SU-DHL-6 (cell line): ENCODE data around the gene FAM107B.

Experiments used
- H2AFZ ChIP-seq: fragments of 200-600 bp; sonication (generic); 2 replicates; pipeline ENCODE4 v1.6.1; 2014; ENCODE audit warnings: low read depth, mild to moderate bottlenecking, moderate library complexity, mixed read lengths, antibody characterized with exemption, low read length; ENCODE audit not compliant: severe bottlenecking
- H3F3A ChIP-seq: fragments of 200-600 bp; shearing (Covaris generic); 2 replicates; pipeline ENCODE4 v1.6.0; 2016; ENCODE audit warnings: antibody characterized with exemption, mild to moderate bottlenecking; ENCODE audit not compliant: insufficient read depth
- H3K27ac ChIP-seq: fragments of 200-600 bp; sonication (generic); 2 replicates; pipeline ENCODE4 v1.5.1; 2016; ENCODE audit warnings: low read depth, mild to moderate bottlenecking, low read length, moderate library complexity, mixed read lengths
- H3K27me3 ChIP-seq: fragments of 200-600 bp; sonication (generic), shearing (Covaris generic); 2 replicates; pipeline ENCODE4 v1.6.0; 2014; ENCODE audit warnings: mild to moderate bottlenecking, low read length
- H3K36me3 ChIP-seq: fragments of 200-600 bp; sonication (generic); 2 replicates; pipeline ENCODE4 v1.6.1; 2014; ENCODE audit warnings: mild to moderate bottlenecking, low read length, mixed read lengths
- H3K4me2 ChIP-seq: fragments of 300-600, 200-600 bp; shearing (Covaris generic), sonication (generic); 2 replicates; pipeline ENCODE4 v1.6.0; 2014; ENCODE audit warnings: low read length, low read depth, mild to moderate bottlenecking; ENCODE audit not compliant: poor library complexity, severe bottlenecking
- H3K4me3 ChIP-seq: fragments of 200-600 bp; sonication (generic); 2 replicates; pipeline ENCODE4 v1.5.1; 2014; ENCODE audit warnings: antibody characterized with exemption, low read length, mild to moderate bottlenecking, mixed read lengths; ENCODE audit not compliant: insufficient read depth, poor library complexity, severe bottlenecking
- H3K79me2 ChIP-seq: fragments of 200-600 bp; sonication (generic); 2 replicates; pipeline ENCODE4 v1.6.1; 2014; ENCODE audit warnings: mild to moderate bottlenecking, low read length, moderate library complexity; ENCODE audit not compliant: insufficient read depth
- H3K9ac ChIP-seq: fragments of 200-600 bp; sonication (generic); 2 replicates; pipeline ENCODE4 v1.7.0; 2014; ENCODE audit warnings: mild to moderate bottlenecking, low read length
- H3K9me2 ChIP-seq: fragments of 200-600 bp; sonication (generic); replicated peaks from 2 replicates; pipeline ENCODE4 v1.6.1; 2014; ENCODE audit warnings: low read length; ENCODE audit not compliant: insufficient read depth
- H3K9me3 ChIP-seq: fragments of 200-600 bp; sonication (generic); 2 replicates; pipeline ENCODE4 v1.6.1; 2014; ENCODE audit warnings: low read length, mixed read lengths; ENCODE audit not compliant: insufficient read depth
- H4K20me1 ChIP-seq: fragments of 200-600 bp; sonication (generic); 2 replicates; pipeline ENCODE4 v1.6.1; 2014; ENCODE audit warnings: low read depth, mild to moderate bottlenecking, antibody characterized with exemption, low read length, moderate library complexity, mixed read lengths
- EZH2phosphoT487 ChIP-seq: fragments of 200-600 bp; sonication (generic), shearing (Covaris generic); conservative IDR thresholded peaks from 2 replicates; pipeline ENCODE4 v1.6.1; 2018; ENCODE audit warnings: mild to moderate bottlenecking, antibody characterized with exemption, low read length, moderate library complexity, mixed read lengths
- TF ChIP-seq, protein P1 (sequence below): fragments of 200-600 bp; sonication (generic); IDR thresholded peaks from one replicate; pipeline ENCODE4 v1.5.1; 2017; ENCODE audit warnings: antibody characterized with exemption, mild to moderate bottlenecking, low read length, moderate library complexity; ENCODE audit not compliant: insufficient read depth, poor library complexity, severe bottlenecking

FAM107B gene

DNA sequence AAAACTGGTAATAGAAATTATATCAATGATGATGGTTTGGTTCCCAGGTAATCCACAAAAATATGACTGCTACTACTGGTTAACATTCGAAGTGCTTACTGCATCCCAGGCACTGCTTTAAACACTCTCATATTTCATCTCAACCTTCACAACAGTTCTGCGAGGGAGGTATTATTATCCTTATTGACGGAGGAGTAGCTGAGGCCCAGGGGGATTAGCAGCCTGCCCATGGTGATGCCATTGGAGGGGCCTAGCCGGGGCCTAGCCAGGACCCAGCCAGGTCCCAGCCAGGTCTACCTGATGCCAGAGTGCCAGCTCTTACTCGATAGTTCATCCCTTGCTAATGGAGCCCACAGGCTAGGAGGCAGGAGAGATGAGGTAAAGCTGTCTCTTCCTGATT, 217.1 kb downstream of the FAM107B start:
- Histone ChIP-seq H4K20me1 (peaks cover 67% of the 10 kb centered on the region), H3K9ac (no peak overlapping the region), H3K27ac (no peak overlapping the region), H3K9me3 (no peaks in the 10 kb centered on the region), H3F3A (peaks cover 24% of the 10 kb centered on the region), H3K4me3 (no peak overlapping the region), H3K79me2 (peaks cover 100% of the 10 kb centered on the region), H3K4me2 (no peak overlapping the region), H2AFZ (no peak overlapping the region), H3K36me3 (peaks cover 15% of the 10 kb centered on the region), H3K27me3 (no peaks in the 10 kb centered on the region), H3K9me2 (no peaks in the 10 kb centered on the region)
- TF ChIP-seq, protein P1, sequence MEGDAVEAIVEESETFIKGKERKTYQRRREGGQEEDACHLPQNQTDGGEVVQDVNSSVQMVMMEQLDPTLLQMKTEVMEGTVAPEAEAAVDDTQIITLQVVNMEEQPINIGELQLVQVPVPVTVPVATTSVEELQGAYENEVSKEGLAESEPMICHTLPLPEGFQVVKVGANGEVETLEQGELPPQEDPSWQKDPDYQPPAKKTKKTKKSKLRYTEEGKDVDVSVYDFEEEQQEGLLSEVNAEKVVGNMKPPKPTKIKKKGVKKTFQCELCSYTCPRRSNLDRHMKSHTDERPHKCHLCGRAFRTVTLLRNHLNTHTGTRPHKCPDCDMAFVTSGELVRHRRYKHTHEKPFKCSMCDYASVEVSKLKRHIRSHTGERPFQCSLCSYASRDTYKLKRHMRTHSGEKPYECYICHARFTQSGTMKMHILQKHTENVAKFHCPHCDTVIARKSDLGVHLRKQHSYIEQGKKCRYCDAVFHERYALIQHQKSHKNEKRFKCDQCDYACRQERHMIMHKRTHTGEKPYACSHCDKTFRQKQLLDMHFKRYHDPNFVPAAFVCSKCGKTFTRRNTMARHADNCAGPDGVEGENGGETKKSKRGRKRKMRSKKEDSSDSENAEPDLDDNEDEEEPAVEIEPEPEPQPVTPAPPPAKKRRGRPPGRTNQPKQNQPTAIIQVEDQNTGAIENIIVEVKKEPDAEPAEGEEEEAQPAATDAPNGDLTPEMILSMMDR: no peak
- TF ChIP-seq EZH2phosphoT487: no peak

DNA sequence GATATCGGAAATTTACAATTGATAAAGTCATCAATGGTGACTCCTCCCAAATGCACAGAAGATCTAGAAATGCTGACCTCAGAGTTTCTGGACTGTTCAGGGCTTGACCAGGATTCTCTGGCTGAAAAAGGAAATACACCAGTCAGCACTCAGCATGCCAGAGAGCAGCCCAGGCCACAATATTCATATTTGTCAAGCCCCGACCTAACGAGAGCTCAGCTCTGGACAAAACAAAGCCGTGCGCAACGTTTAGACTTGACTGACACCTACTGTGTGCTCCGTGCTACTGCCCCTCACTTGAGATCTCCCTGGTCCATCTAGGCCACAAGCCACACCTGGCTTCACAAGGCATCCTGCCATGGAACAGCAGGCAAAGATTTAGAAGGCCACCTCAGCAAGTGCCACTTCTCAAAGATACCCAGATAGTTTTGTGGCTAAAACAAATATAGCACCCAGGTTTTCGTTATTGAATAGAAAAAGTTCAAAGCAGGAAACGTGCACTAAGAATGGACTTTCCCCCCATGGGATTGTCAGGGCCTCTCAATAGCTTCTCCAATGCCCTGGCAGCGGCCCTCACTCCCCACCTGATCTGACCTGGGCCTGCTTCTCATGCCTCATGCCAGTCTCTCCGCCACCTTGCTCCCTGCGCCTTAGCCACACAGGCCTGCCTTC, 218.3 kb downstream of the FAM107B start:
- Histone ChIP-seq H3K9ac (no peak overlapping the region), H3K27me3 (no peaks in the 10 kb centered on the region), H3K27ac (peak overlapping the region; percentile 24; the same call in 1 of the 2 replicates), H3K9me2 (no peaks in the 10 kb centered on the region), H2AFZ (no peak overlapping the region), H3K4me3 (no peak overlapping the region), H3K79me2 (peaks cover 100% of the 10 kb centered on the region), H3K9me3 (no peaks in the 10 kb centered on the region), H3K36me3 (peaks cover 23% of the 10 kb centered on the region; the same call in 1 of the 2 replicates), H4K20me1 (peaks cover 62% of the 10 kb centered on the region), H3K4me2 (peak overlapping the region; percentile 2), H3F3A (peaks cover 20% of the 10 kb centered on the region)
- TF ChIP-seq, protein P1: no peak
- no peak for TF ChIP-seq EZH2phosphoT487

DNA sequence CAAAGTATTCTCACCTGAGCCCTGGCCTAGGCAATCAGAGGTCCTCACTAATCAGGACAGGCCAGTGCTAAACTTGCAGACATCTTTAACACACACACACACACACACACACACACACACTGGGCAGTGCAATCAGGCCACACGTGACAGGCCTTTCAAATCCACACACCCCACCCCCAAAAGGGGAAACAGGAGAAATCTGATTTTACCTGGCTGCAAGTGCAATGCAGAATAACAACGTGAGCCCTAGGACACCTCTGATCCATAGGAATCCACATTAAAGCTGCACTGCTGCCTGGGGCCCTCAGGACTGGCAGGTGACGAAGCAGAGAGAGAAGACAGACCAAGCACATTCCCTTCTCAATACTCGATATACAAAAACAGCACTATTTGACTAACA, 218.9 kb downstream of the FAM107B start:
- H3K36me3 ChIP-seq: peaks cover 25% of the 10 kb centered on the region; the same call in 1 of the 2 replicates
- no peak overlapping the region for H3K9ac ChIP-seq
- H3K4me3 ChIP-seq: no peak overlapping the region
- H3K9me2 ChIP-seq: no peaks in the 10 kb centered on the region
- peaks cover 100% of the 10 kb centered on the region for H3K79me2 ChIP-seq
- no peaks in the 10 kb centered on the region for H3K9me3 ChIP-seq
- H4K20me1 ChIP-seq: peaks cover 68% of the 10 kb centered on the region
- H3K27me3 ChIP-seq: no peaks in the 10 kb centered on the region
- peaks cover 24% of the 10 kb centered on the region for H3F3A ChIP-seq
- H3K4me2 ChIP-seq: no peak overlapping the region
- H3K27ac ChIP-seq: peak overlapping the region; percentile 24; the same call in 1 of the 2 replicates
- no peak for TF ChIP-seq EZH2phosphoT487
- TF ChIP-seq, protein P1: no peak
- no peak overlapping the region for H2AFZ ChIP-seq
